Esophagus squamous epithelium (tissue), 4 donors: Measurements from ENCODE around the gene PAK6.

Experiments used
- CTCF ChIP-seq, 6 experiments: fragments of 450-650 bp in 4 of 6; fragments of 200-600 bp in 2 of 6; sonication (generic) in 2 of 6; IDR thresholded peaks; one replicate each; pipeline ENCODE4 v1.5.1; 2016 to 2019; ENCODE audit warnings: antibody characterized with exemption in 6 of 6, mild to moderate bottlenecking in 4 of 6, moderate library complexity in 4 of 6
- POLR2A ChIP-seq, 4 donors: fragments of 450-650 bp; IDR thresholded peaks; one replicate each; pipeline ENCODE4 v1.6.1; 2017; ENCODE audit warnings: antibody characterized with exemption in 4 of 4, mild to moderate bottlenecking in 4 of 4, moderate library complexity in 3 of 4

- no peak for TF ChIP-seq CTCF (IDR thresholded peaks at IDR 0.05)
- TF ChIP-seq POLR2A (IDR thresholded peaks at IDR 0.05), result no peak
Measured at GRCh38 chr15:40270246-40270995, 31.6 kb downstream of the PAK6 start.
